ENCODE results near the gene B3GAT1.

B3GAT1 gene

DNA sequence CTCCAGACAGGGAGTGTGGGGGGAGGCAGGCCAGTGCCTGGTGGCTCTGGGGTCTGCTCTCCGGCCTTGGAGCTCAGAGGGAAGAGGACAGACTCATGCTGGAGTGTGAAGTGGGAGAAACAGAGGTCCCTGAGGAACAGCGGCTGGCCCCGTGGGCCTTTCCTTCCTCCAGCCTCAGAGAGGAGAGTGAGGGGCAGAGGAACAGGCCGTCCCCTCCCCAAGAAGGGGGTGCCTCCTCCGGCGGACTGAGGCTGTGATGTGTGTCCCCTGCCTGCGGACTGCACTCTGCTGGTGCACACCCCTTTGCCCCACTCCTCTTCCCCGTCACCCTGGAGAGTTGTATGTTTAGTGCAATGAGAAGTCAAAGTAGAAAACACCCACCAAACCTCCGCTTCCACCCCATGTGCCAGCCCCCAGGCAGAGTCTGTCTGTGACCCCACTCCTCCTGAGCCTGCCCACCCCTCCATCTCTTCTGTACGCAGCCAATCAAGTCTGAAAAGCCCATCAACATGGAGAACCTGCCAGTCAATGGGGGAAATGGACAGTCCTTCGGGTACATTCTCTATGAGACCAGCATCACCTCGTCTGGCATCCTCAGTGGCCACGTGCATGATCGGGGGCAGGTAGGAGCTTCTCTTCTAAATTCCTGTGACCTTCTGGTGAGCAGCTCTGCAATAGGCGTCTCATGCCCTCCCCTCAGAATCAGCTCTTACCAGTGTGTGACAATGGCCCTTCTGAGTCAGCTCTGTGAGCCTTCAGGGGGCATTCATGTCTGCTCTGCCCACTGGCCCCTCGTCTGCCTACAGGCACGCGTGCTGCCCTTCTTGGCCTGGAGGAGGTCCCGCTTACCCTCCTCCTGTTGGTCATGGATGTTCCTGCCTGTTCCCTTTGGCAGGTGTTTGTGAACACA, 41.3 kb downstream of the B3GAT1 start:
- no peak for DNase-seq

DNA sequence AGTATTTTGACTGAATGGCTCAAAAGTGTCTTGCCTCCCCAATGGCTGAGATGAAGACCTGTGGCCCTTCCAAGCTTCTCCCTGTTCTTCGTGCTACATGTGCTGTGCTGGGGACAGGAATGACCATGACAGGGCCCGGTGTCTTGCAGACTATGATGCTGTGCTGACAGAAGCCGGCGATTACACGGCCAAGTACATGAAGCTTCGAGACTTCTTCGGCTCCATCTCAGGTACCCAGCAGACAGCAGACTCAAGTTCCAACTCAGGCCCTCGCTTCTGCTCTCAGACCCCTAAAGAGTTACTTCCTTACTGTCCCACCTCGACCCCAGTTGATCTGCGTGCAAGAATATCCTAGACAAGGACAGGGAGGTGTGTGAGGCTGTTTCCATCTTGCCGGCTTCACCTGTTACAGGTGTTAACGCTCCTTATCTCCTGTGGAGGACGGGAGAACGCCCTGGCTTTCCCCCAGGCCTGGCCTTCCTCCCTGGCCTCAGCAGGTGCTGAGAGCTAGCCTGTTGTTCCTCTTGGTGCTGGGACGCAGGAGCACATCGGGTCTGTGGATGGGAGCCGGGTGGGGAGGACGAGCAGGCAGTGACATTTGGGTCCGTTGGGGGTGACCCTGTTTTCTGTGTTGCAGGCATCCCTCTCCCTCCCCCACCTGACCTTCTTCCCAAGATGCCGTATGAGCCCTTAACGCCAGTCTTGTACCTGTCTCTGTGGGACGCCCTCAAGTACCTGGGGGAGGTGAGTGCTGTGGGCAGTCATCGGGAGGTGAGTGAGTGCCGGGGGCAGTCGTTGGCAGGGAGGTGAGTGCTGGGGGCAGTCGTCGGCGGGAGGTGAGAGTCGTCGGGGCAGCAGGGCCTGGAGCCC, 42.2 kb downstream of the B3GAT1 start:
- DNase-seq: no peak

- no peak for DNase-seq
Measured at GRCh38 chr11:134367781-134368180, 44.3 kb downstream of the B3GAT1 start.

- DNase-seq: no peak
Measured at GRCh38 chr11:134366254-134366653, 45.8 kb downstream of the B3GAT1 start.

GRCh38 chr11:134365011-134365925, 46.8 kb downstream of the B3GAT1 start:
- DNase-seq: no peak

DNA sequence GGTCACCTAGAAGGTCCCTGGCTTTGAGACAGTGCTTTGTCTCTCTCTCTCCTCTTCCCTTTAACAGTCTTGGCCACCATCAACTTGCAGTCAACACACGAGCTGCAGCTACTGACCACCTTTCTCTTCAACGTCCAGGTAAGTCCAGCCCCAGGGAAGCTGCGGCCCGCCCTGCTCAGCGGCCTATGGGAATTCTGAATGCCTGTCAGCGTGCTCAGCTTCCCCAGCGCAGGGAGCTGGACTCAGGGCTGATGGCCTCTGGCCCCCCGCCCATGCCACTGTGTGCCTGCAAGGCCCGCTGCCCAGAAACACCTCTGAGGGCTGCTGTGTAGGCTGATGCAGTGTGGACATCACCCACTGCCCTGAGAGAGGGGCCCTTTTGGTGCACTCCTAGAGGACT, 47.8 kb downstream of the B3GAT1 start:
- DNase-seq: no peak

DNA sequence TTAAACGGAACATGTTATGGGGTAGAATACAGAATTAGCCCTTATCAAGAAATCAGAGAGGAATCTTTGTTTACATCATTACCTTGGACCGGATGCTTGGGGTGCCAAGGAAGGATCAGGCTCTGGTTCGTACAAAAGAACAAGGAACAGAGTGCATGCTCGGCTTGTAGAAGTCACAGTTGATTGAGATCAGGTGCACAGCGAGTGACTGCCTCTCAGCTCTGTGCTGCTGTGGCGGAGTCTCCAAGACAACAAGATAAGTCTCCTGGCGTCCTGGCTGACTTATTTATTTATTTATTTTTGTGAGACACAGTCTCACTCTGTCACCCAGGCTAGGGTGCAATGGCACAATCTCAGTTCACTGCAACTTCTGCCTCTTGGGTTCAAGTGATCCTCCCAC, 48.5 kb downstream of the B3GAT1 start:
- no peak for DNase-seq

DNA sequence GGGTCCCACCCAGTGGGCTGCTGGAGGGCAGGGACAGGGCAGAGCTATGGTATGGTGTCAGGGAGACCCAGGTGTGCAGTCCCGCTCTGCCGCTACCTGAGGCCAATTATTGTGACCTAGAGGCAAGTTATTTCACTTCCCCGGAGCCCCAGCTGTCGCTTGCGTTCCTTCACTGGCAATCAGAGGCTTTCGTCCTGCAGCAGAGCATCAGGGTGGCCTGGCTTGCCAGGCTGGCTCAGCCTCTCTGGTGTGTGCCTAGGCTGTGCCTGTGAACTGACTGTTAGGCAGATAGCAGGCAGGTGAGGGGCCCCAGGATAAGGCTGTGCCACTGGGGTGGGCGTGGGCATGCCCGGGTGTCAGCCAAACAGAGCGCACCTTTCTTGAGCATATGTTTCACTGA, 48.9 kb downstream of the B3GAT1 start:
- DNase-seq: no peak

DNA sequence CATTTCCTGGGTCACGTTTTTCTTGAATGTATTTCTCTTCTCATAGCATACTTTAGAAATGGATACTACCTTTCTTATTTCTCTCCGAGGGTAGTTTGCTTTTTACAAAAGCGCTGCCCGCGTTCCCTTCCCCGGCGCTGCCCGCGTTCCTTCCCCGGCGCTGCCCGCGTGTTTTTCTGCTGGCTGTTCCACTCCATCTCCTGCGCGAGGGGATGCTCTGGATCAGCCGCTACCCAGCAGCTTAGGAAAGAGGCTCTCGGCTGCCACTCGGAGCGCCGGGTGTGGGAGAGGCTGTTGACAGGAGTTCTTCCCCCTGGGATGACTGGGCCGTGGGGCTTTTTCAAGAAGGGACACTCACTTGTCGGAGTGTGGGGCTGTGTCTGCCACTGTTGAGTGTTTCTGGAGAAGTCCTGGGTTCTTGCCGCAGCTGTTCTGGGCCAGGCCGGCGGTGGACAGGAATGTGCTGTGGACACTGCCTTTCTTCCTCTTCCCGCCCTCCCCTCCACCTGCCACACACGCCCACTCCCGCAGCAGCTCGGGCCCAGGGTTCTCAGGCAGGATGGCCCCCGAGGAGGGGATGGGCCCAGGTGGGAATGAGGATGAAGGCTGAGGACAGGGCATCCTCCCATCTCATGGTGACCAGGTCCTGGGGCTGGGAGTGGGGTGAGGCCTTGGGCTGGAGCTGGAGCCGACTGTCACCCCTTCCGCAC, 49.7 kb downstream of the B3GAT1 start:
- no peak for DNase-seq

GRCh38 chr11:134361661-134362060, 50.4 kb downstream of the B3GAT1 start:
- no peak for DNase-seq

DNA sequence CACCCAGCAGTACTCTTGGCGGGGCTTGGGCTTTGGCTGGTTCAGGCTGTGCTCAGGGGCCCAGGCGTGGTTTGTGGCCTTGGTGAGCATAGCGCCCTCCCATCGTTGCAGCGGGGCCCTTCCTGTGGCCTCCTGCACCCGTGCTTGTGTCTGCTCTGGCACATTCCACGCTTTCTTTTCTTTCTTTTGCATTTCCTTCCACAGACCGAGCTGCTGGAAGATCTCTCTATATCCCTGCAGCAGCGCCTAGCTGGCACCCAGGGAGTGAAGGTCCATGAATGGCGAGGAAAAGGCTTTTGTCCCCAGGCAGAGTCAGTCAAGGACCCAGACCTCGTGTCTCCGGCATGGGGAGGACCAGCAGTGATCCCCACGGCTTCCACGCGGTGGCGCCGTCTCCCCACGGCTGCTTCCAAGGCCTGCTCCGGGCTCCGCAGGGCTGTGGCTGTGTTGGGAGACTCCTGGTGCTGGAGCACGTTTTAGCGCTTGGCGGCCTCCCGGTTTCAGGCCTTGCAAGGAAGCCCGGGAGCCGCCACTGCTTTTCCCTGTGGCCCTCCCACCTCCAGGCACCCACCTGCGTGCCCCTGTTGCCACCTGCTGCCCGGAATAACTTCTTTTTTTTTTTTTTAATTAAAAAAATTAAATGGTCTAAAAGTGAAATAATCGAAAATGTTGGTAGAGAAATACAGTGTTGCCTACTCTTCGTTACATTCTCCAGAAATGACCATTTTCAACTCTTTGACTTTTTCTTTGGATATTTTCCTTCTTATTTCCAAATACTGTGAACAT, 51.8 kb downstream of the B3GAT1 start:
- DNase-seq: peak; percentile 41 to 73

- DNase-seq: no peak
Measured at GRCh38 chr11:134359646-134360045, 52.4 kb downstream of the B3GAT1 start.

GRCh38 chr11:134358856-134359490, 53.1 kb downstream of the B3GAT1 start:
- DNase-seq: no peak

DNA sequence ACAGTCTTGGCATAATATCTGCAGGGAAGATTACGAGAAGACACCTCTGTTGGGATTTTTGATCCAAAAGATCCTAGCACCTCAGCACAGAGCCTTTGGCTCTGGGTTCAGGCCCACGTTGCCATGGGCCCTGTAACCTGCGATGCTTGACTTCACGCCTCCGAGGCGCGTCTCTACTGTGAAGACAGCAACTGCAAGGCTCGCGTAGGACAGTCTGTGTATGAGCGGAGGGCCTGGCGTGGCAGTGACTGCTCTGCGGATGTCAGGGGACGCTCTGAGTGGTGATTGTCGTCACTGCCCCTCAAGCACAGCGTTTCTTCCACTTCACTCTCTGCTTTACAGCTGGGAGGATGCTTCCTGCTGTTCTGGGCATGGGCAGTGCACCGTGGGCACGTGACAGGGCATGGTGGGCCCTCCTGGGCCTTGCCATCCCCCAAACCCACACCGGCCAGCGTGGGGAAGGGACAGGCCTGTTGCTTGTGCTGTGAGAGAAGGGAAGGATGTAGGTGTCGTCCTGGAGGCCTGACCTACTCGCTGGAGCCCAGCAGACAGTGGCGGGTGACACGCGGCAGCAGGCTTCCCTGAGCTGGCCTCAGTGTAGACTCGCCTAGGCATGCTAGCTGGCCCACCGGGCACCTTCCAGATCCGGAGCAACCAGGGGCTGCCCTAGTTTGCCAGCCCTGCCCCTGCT, 53.7 kb downstream of the B3GAT1 start:
- DNase-seq: no peak

- DNase-seq: no peak
Measured at GRCh38 chr11:134357545-134357839, 54.5 kb downstream of the B3GAT1 start.

GRCh38 chr11:134356656-134357544, 55.1 kb downstream of the B3GAT1 start:
- DNase-seq: no peak

DNA sequence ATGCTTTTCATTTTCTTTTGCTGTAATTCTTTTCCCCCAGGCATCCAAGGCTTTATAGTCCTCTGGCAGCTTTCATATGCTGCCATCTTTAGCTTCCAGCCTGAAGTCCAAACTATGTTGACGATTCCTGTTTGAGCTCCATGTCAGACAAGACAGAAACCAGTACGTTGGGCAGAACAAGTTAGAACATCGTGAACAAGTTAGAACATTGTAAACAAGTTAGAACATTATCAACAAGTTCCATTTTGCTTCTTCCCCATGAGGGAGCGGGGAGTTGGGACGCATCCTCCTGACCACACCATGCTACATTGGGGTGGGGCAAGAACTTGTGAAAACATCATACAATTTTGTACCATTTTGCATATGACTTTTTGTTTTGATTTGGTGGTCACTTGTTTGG, 56.4 kb downstream of the B3GAT1 start:
- DNase-seq: no peak

DNA sequence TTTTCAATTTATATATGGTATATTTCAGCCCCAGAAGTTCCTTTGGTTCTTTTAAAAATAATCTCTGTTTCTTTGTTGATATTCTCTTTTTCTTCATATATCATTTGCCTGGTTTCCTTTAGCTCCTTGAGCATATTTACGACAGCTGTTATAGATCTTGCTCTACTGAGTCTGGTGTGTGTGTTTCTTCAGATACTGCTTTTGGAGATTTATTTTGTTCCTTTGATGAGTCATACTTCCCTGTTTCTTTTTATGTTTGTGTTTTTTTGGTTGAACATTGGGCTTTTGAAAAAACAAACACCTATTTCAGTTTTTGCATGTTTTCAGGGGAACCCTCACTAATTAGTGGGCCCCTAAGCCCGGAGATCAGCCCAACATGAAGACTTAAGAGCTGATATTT, 56.9 kb downstream of the B3GAT1 start:
- no peak for DNase-seq

GRCh38 chr11:134352111-134352510, 59.9 kb downstream of the B3GAT1 start:
- no peak for DNase-seq

Measured in inflammatory macrophage treated with lipopolysaccharide for 1 hour (primary cell).